ENCODE results near the gene ADGRD2.

- TF ChIP-seq MAZ (IDR thresholded peaks at IDR 0.05; ENCODE audit: borderline replicate concordance, low read depth, low read length) (no peak), RCOR1 (IDR thresholded peaks at IDR 0.05; ENCODE audit: low read depth, low read length) (no peak), PHF8 (IDR thresholded peaks at IDR 0.05; ENCODE audit: borderline replicate concordance, low read depth) (no peak), JUN (IDR thresholded peaks at IDR 0.05) (no peak), PBX3 (IDR thresholded peaks at IDR 0.05) (no peak)
- TF ChIP-seq, protein P1, sequence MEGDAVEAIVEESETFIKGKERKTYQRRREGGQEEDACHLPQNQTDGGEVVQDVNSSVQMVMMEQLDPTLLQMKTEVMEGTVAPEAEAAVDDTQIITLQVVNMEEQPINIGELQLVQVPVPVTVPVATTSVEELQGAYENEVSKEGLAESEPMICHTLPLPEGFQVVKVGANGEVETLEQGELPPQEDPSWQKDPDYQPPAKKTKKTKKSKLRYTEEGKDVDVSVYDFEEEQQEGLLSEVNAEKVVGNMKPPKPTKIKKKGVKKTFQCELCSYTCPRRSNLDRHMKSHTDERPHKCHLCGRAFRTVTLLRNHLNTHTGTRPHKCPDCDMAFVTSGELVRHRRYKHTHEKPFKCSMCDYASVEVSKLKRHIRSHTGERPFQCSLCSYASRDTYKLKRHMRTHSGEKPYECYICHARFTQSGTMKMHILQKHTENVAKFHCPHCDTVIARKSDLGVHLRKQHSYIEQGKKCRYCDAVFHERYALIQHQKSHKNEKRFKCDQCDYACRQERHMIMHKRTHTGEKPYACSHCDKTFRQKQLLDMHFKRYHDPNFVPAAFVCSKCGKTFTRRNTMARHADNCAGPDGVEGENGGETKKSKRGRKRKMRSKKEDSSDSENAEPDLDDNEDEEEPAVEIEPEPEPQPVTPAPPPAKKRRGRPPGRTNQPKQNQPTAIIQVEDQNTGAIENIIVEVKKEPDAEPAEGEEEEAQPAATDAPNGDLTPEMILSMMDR (IDR thresholded peaks at IDR 0.05), result no peak
These were observed 56.2 kb downstream of the ADGRD2 start for GRCh38 chr9:124506433-124506832.
